Measurements from ENCODE around the gene PINK1. TPM values are rescaled to one million over a fixed set of nuclear protein-coding genes. Genes with fewer than 3 reads are reported as not detected.

PINK1 gene
- total RNA-seq, 4 donors from 2014 or later, result 55.6 to 67.4 (median 62.8) TPM

GRCh38 chr1:20626098-20626427 lies 7.2 kb upstream of the PINK1 start:
- no peaks in the 10 kb centered on the region for H3K27me3 ChIP-seq
- no peak overlapping the region for H3K27ac ChIP-seq
- no peak overlapping the region for H3K4me3 ChIP-seq
- H3K36me3 ChIP-seq, result no peaks in the 10 kb centered on the region
- no peak for DNase-seq
- no peaks in the 10 kb centered on the region for H3K9me3 ChIP-seq
- no peaks in the 10 kb centered on the region for H3K4me1 ChIP-seq
- intact Hi-C loops (cut with DNase I; ENCODE audit: low total_unique reads), result no loop called here
- no peak for TF ChIP-seq POLR2A (IDR thresholded peaks at IDR 0.05)

- H3K4me1 ChIP-seq, result no peaks in the 10 kb centered on the region
- no peak overlapping the region for H3K27ac ChIP-seq
- no peak for DNase-seq
- no peak overlapping the region for H3K4me3 ChIP-seq
- no peaks in the 10 kb centered on the region for H3K27me3 ChIP-seq
- H3K36me3 ChIP-seq, result no peaks in the 10 kb centered on the region
- H3K9me3 ChIP-seq, result no peaks in the 10 kb centered on the region
- TF ChIP-seq POLR2A (IDR thresholded peaks at IDR 0.05) (no peak), CTCF (IDR thresholded peaks at IDR 0.05) (no peak)
- intact Hi-C loops (cut with DNase I; ENCODE audit: low total_unique reads), result no loop called here
Measured at GRCh38 chr1:20626524-20626923, 6.7 kb upstream of the PINK1 start.

- peaks cover 0 to 5% of the 10 kb centered on the region in 2 donors for H3K4me1 ChIP-seq
- DNase-seq, result no peak
- no peaks in the 10 kb centered on the region for H3K36me3 ChIP-seq
- H3K9me3 ChIP-seq, result no peaks in the 10 kb centered on the region
- no peaks in the 10 kb centered on the region for H3K27me3 ChIP-seq
- intact Hi-C loops (cut with DNase I; ENCODE audit: low total_unique reads), result no loop called here
- no peak overlapping the region for H3K27ac ChIP-seq
- no peak overlapping the region for H3K4me3 ChIP-seq
- TF ChIP-seq POLR2A (IDR thresholded peaks at IDR 0.05), result no peak
- TF ChIP-seq CTCF (IDR thresholded peaks at IDR 0.05), result no peak
Measured at GRCh38 chr1:20630729-20631128, 2.5 kb upstream of the PINK1 start.

- H3K27ac ChIP-seq, result no peak overlapping the region
- peaks cover 0 to 5% of the 10 kb centered on the region in 2 donors for H3K4me1 ChIP-seq
- no peaks in the 10 kb centered on the region for H3K36me3 ChIP-seq
- TF ChIP-seq POLR2A (IDR thresholded peaks at IDR 0.05), result no peak
- no peak for TF ChIP-seq CTCF (IDR thresholded peaks at IDR 0.05)
- H3K9me3 ChIP-seq, result no peaks in the 10 kb centered on the region
- intact Hi-C loops (cut with DNase I; ENCODE audit: low total_unique reads), result no loop called here
- DNase-seq, result no peak
- H3K27me3 ChIP-seq, result no peaks in the 10 kb centered on the region
- no peak overlapping the region for H3K4me3 ChIP-seq
Measured at GRCh38 chr1:20632386-20632785, 872 bp upstream of the PINK1 start.

GRCh38 chr1:20634065-20634593 lies 871 bp downstream of the PINK1 start:
- H3K36me3 ChIP-seq, result no peaks in the 10 kb centered on the region
- no peak for DNase-seq
- H3K27ac ChIP-seq, result peak overlapping the region; percentile 83 to 95
- H3K9me3 ChIP-seq, result no peaks in the 10 kb centered on the region
- no peaks in the 10 kb centered on the region for H3K27me3 ChIP-seq
- peak overlapping the region; percentile 53 to 97 for H3K4me3 ChIP-seq
- H3K4me1 ChIP-seq, result peaks cover 0 to 5% of the 10 kb centered on the region in 2 donors
- intact Hi-C loops (cut with DNase I; ENCODE audit: low total_unique reads), result no loop called here
- TF ChIP-seq POLR2A (IDR thresholded peaks at IDR 0.05) (no peak), CTCF (IDR thresholded peaks at IDR 0.05) (peak in 1 of 4 experiments; percentile 0)

- no peak for DNase-seq
- H3K27ac ChIP-seq, result peak overlapping the region; percentile 83 to 95
- no peaks in the 10 kb centered on the region for H3K9me3 ChIP-seq
- H3K36me3 ChIP-seq, result no peaks in the 10 kb centered on the region
- intact Hi-C loops (cut with DNase I; ENCODE audit: low total_unique reads), result no loop called here
- peaks cover 0 to 5% of the 10 kb centered on the region in 2 donors for H3K4me1 ChIP-seq
- no peaks in the 10 kb centered on the region for H3K27me3 ChIP-seq
- peak overlapping the region; percentile 53 to 97 for H3K4me3 ChIP-seq
- TF ChIP-seq POLR2A (IDR thresholded peaks at IDR 0.05), result no peak
Measured at GRCh38 chr1:20634594-20635084, 1.4 kb downstream of the PINK1 start.
